A204.1 (cell line): Measurements from ENCODE around the gene LOXHD1.

Experiments used
- FAIRE-seq: peaks from 2 replicates; lab custom pipeline; 2012; peaks lifted over from hg19 to GRCh38; lab: Jason Lieb, UNC

Gene LOXHD1

GRCh38 chr18:46541626-46542189 lies 115.3 kb downstream of the LOXHD1 start:
- no peak for FAIRE-seq

DNA sequence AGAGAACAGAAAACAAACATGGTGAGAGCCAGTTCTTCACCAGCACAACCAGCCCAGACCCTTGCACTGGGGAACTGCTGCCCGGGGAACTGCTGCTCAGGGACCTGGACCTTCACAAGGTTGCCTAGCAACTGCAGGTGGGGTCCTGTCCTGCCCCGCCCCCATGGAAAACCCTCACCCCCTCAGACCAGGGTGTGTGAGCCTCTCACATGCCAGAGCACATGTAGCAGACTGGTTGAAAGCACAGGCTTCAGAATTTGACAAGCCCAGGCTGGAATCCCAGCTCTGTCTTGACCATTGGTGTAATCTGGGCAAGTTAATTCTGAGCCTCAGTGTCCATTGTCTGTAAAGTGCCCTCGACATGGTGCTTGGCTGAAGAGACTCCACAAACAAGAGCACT lies 118.6 kb downstream of the LOXHD1 start:
- no peak for FAIRE-seq

DNA sequence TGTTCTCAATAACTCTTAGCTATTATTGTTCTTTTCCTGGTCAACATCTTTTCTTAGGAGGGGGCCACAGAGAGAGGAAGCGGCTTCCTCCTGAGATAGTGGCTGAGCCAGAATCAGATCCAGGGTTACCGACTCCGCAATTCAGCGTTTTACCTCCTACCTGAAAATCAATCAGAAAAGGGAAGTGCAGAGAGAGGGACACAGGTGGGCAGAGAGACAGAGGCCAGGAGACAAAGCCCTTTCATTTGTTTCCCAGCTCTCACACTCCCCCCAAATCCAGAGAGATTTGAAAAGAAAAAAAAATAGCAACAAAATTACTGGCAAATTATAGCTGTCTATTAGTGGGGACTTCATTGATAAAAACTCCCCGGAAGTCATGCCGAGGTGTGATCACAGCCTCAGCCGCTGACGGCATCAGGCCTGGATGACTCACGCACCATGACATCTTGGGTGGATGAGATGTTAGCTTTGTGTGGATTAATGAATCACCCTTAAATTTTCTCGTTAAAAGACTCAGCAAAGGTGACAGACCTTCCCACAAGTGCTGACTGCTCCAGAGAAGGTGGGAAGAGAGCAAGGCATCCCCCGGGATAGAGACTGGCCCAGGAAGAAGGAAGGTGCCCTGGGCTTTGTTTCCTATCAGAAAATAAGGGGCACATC lies 120.7 kb downstream of the LOXHD1 start:
- no peak for FAIRE-seq

- FAIRE-seq, result no peak
These were observed 125.5 kb downstream of the LOXHD1 start for GRCh38 chr18:46531482-46531881.

DNA sequence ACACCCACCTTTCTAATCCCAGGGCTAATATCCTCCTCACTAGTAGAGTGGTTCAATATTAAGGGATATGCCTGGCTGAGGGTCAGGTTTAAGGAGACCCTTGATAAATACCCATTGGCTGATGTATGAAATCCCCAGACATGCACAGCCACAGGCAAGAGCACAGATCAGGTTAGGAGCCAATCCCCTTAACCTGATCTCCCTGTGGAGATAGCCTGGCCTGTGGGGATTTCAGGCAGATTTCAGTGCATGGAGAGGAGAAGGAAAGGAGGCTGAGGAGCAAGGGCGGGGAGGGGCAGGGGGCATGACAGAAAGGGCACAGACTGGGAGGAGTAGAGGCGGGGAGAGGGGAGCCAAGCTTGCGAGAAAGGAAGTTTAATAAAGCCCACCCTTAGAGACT lies 129.0 kb downstream of the LOXHD1 start:
- FAIRE-seq, result no peak

DNA sequence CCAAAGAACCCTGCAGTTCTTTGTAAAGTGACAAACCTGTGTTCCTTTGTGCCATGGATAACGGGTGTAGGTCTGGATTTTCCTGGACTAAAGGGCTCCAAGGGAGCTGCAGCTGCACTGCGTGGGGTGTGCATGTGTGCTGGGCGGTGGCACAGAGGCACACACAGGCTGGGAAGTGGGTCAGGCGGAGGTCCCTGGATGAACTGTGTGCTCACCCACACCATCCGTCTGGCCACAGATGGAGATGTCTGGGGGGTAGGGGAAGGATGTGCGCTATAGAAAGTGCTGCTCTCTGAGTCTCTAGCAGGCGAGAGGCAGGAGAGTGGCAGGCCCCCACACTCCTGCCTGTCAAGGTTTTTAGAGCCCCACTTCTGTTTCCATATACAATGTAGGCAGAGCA lies 137.2 kb downstream of the LOXHD1 start:
- FAIRE-seq, result no peak

DNA sequence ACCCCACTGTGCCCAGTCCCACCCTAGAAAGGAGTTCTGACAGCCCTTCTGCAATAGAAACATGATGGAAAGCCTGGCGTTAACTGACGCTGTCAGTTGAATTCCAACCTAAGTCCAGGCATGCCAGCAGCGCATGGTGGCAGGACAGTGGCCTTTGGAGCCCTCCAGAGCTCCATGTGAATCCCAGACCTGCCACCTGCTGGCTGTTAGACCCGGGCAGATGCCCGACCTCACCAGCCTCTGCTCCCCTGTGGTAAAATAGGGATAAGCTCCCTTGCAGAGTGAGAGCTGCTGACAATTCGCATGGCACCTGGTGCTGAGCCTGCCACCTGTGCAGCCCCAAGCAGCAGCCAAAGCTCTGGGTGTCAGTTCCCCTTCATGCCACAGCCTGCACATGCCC lies 138.6 kb downstream of the LOXHD1 start:
- FAIRE-seq, result no peak

DNA sequence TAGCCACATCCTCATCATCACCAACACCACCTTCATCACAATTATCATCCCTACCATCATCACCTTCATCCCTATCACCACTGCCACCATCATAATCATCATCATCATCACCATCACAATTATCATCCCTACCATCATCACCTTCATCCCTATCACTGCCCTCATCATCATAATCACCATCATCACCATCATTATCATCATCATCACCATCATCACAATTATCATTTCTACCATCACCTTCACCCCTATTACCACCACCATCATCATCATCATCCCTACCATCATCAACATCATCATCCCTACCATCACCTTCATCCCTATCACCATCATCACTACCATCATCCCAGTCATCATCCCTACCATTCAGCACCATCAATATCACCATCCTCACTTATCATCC lies 140.5 kb downstream of the LOXHD1 start:
- FAIRE-seq, result no peak

GRCh38 chr18:46510386-46510785 lies 146.6 kb downstream of the LOXHD1 start:
- FAIRE-seq, result no peak

DNA sequence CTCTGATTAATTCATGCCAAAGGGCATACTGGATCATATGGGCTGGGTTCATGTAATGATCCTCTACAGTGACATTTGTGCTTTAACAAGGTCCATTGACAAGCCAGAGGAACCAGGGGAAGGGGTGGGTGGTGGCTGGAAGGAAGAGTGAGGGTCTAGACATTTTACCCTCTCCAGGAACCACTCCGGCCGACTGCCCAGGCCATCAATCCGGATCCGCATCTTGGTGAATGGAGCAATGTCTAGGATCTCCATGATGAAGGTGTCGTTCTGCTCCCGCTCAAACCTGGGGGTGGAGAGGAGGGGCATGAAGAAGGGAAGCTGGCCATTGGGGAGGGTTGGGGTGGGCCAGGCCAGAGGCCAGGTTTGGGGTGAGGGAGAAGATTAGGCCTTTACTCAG lies 147.5 kb downstream of the LOXHD1 start:
- no peak for FAIRE-seq

DNA sequence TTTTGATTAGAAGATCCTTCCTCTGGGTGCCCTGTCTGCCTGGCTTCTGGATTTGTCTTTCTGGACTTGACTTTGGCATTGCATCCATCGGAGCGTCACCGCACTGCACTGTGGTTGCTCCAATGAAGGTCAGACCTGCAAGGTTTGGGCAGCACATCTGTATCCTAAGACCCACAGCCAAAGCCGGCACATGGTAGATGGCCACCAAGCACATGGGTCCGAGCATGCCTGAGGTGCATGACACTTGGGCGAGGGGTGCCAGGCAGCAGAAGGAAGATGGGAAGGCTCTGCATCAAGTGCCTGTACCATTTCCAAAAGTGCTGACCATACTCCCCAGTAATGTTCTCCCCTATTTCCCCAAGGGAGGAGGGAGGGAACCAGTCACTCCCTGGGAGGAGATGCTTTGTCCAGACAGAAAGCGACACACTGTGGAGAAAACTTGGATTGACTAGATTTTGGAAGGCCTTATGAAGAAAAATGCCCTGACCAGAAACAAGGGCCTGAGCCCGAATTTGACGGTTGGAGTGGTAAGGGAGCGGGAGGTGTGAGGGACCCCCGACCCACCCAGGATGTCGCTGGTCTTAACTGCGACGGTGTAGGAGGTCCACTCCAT lies 149.9 kb downstream of the LOXHD1 start:
- no peak for FAIRE-seq

DNA sequence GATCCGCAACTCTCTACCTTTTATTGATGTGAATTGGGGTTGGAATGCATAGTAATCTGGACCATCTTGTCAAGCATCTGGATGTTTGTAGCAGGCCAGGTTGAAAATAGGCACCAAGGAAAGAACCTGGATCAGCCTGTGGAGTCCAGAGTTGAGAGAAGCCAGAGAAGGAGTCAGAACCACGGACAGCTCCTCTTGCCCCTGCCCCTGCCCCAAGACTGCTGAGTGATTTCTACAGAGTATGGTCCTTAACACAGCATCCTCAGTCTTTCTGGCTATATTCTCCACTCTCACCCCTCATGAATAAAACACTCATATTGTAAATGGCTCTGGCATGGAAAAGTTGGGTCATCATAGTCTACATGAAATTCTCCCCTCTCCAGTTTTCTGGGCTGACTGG lies 154.6 kb downstream of the LOXHD1 start:
- no peak for FAIRE-seq

DNA sequence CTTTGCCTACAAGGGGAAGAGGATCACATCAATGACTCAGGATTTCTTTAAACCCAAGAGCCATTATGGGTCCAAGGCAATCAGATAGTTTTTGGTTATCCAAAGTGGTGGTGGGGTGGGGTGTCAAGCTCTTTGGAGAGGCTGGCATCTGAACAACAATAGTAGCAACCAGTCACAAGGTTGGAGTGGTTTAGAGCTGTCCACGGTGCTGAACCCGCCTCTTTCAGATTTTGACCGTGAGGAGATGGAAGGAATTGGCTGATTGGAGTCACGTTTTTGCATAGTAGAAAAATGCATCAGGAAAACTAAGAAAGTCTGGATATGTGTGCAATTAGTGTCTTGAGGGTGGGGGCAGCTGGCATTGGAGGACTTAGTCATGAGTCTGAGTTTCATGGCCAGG lies 159.9 kb downstream of the LOXHD1 start:
- no peak for FAIRE-seq

DNA sequence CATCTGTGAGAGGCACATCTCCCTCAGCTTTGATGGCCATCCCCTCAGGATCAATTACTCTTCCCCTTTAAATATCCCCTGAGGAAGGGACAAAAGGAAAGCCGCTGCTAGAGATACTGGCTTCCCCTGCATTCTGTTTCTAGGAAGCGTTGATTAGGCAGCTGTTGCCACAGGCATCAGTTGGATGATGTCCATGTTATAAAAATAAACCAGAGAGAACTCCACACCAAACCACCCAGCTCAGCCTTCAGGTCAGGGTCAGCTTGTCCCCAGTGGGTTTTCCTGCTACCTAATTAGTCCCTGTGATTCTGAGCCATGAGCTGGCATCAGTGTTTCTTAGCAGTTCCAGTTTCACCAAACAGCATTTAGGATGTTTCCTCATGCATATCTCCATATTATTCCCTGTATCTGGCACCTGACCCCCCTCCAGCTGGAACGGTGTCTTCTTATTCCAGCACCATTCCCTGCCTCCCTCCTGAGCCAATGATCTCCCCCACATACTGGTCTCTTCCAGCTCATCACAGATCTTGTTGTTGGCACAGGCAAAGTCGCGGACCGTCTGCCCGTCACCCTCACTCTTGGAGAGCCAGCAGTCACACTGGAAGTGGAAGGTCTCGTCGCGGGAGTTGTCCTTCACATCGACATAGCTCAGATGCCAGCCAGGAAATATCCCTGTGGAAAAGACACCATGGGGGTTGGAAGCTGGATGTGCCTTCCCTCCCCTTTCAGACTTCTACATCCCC lies 168.4 kb downstream of the LOXHD1 start:
- FAIRE-seq, result no peak

DNA sequence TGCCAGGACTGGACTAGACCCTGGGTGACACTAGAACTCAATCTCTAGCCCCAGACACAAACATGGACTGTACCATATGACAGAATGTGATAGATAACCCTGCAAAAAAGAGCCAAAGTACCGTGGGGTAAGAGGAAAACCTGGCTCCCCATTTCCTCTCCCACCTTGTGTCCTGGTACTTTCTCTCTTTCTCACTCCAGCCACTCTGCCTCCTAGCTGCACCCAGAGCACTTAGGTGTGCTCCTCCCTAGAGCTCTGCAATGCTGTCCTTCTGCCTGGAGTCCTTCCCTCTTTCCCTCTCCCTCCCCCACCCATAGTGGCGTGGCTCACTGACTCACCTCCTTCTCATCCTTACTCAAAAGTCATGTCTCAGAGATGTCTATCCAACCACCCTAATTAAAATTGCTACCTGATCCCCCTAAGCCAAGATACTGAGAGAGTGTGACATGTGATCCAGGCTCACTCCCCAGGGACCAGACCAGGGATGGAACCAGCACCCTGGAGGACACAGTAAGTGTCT lies 171.3 kb downstream of the LOXHD1 start:
- FAIRE-seq, result no peak

GRCh38 chr18:46484971-46485370 lies 172.0 kb downstream of the LOXHD1 start:
- no peak for FAIRE-seq

DNA sequence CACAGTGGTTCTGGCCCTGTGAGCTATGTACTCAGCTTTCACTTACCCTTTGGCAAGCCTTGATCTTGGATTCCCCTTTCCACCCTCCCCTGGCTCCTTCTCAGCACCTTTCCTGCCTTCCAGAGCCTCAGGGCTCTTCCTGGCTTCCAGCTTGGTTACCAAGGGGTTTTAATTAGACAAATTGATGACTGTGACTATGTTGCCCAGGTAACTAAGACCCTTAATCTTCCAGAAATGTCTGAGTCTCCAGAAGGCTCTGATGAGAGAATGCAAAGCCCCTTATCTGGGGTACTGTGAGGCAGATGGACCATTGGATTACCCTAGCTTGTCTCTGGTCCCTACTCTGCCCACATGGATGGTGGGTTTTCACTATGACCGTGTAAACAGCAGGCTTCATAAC lies 174.2 kb downstream of the LOXHD1 start:
- no peak for FAIRE-seq

DNA sequence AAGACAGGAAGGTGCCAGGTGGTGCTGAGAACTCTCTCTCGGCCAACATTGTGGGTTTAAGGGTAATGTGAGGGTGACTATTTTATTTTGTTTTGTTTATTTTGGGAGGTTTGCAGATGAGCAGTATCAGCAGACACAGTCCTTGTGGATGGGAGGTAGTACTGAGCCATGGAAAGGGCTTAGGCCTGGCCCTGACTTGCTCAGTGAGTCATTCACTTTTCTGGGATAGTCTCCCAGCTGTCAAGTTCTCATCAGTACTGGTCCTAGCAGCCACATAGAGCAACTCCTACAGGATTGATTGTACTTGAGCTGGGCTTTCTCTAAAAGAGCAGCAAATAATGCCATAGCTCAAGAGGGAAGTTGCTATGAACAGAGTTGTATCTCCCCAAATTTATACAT lies 175.2 kb downstream of the LOXHD1 start:
- no peak for FAIRE-seq

- peak; percentile 35 for FAIRE-seq
These were observed 175.8 kb downstream of the LOXHD1 start for GRCh38 chr18:46481048-46481846.

GRCh38 chr18:46480226-46480625 lies 176.8 kb downstream of the LOXHD1 start:
- no peak for FAIRE-seq

- no peak for FAIRE-seq
These were observed 178.2 kb downstream of the LOXHD1 start for GRCh38 chr18:46478796-46479195.

DNA sequence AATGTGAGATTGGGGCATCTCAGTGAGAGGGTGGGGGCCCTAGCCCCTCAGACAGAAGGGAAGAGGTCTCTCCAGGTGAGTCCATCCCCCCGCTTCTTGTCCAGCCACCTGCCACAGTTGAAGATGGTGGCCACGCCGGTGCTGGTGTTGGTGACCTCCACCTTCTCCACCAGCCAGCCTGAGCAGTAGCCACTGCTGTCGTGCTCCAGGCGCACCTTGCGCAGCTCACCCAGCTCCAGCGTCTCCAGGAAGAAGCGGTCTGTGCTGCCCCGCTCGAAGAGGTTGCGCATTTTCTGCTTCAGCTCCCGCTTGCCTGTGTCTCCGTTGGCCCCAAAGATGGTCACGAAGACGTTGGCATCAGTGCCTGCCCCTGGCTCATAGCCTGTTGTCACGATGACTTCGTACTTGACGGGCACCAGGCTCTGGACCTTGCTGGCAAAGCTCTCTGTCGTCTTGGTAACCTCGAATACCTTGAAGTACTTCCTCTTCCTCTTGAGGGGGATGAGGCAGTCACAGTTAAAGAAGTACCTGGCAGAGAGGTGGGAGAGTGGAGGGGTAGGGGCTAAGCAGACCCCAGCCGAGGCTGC lies 179.5 kb downstream of the LOXHD1 start:
- FAIRE-seq, result no peak
